Fibroblast of lung (primary cell): ENCODE data around the gene HEBP2. TPM values are rescaled to one million over a fixed set of nuclear protein-coding genes. Genes with fewer than 3 reads are reported as not detected.

Source experiments
- DNase-seq, 2 donors: peaks; one replicate each; pipeline versions ENCODE4 v3.0.0 to v3.0.0-alpha.2; 2010; ENCODE audit warnings: low read depth in 2 of 2
- H2AFZ ChIP-seq: 2 replicates; pipeline ENCODE4 v1.5.1; 2012; ENCODE audit warnings: low read length, control low read depth, inconsistent platforms
- H3K27ac ChIP-seq: 2 replicates; pipeline ENCODE4 v1.5.1; 2011; ENCODE audit warnings: low read length, control low read depth; ENCODE audit not compliant: insufficient read depth
- H3K27me3 ChIP-seq: 2 replicates; pipeline ENCODE4 v1.5.1; 2011; ENCODE audit warnings: mild to moderate bottlenecking, low read length; ENCODE audit not compliant: control insufficient read depth, insufficient read depth
- H3K36me3 ChIP-seq: 2 replicates; pipeline ENCODE4 v1.5.1; 2011; ENCODE audit warnings: low read length; ENCODE audit not compliant: control insufficient read depth, insufficient read depth
- H3K4me1 ChIP-seq: 2 replicates; pipeline ENCODE4 v1.5.1; 2011; ENCODE audit warnings: low read length; ENCODE audit not compliant: control insufficient read depth, insufficient read depth; ENCODE audit errors: extremely low read depth
- H3K4me2 ChIP-seq: 2 replicates; pipeline ENCODE4 v1.5.1; 2011; ENCODE audit warnings: low read length, control low read depth; ENCODE audit not compliant: insufficient read depth; ENCODE audit errors: extremely low read depth
- H3K4me3 ChIP-seq, 4 experiments: fragments of 200-600 bp in 1 of 4; sonication (generic) in 1 of 4; replicated peaks in 1 of 4; 2 replicates each; pipeline ENCODE4 v1.5.1; 2011 to 2016; ENCODE audit warnings: low read length in 4 of 4, low read depth in 3 of 4, mild to moderate bottlenecking in 3 of 4, control low read depth in 2 of 4, inconsistent platforms in 1 of 4, mixed read lengths in 1 of 4; ENCODE audit not compliant: insufficient read depth in 1 of 4; ENCODE audit errors: control extremely low read depth in 1 of 4
- H3K79me2 ChIP-seq: 2 replicates; pipeline ENCODE4 v1.5.1; 2012; ENCODE audit warnings: mild to moderate bottlenecking, low read length, inconsistent platforms; ENCODE audit not compliant: control insufficient read depth, insufficient read depth
- H3K9ac ChIP-seq: 2 replicates; pipeline ENCODE4 v1.5.1; 2011; ENCODE audit warnings: mild to moderate bottlenecking, low read length, control low read depth; ENCODE audit not compliant: insufficient read depth
- H3K9me3 ChIP-seq: 2 replicates; pipeline ENCODE4 v1.5.1; 2012; ENCODE audit warnings: low read depth, low read length; ENCODE audit not compliant: control insufficient read depth, insufficient read depth
- H4K20me1 ChIP-seq: 2 replicates; pipeline ENCODE4 v1.5.1; 2011; ENCODE audit warnings: low read length; ENCODE audit not compliant: control insufficient read depth, insufficient read depth; ENCODE audit errors: extremely low read depth
- CTCF ChIP-seq, 2 donors: IDR thresholded peaks in 1 of 2; conservative IDR thresholded peaks in 1 of 2; 1 replicate in 1 of 2; 2 replicates in 1 of 2; pipeline ENCODE4 v1.5.1; 2011 to 2012; ENCODE audit warnings: low read length in 2 of 2, control low read depth in 1 of 2, inconsistent platforms in 1 of 2, low read depth in 1 of 2, mild to moderate bottlenecking in 1 of 2
- EZH2 ChIP-seq: IDR thresholded peaks from 2 replicates; pipeline ENCODE4 v1.5.1; 2012; ENCODE audit warnings: low read length, control low read depth, mild to moderate bottlenecking; ENCODE audit errors: missing control alignments
- polyA plus RNA-seq, 2 donors: library from polyadenylated mRNA; depleted of rRNA in 1 of 2; stranded (reverse) in 1 of 2; unstranded in 1 of 2; fragments of >200 nt; gene quantifications; 2 replicates each; pipeline ENCODE4 v1.2.1, GENCODE V29; 2011 to 2012; ENCODE audit warnings: missing spikeins in 1 of 2
- total RNA-seq: library from RNA; depleted of rRNA; stranded (reverse); fragments of >200 nt; gene quantifications from 2 replicates; pipeline ENCODE4 v1.2.1, GENCODE V29; 2014

Gene HEBP2
- total and polyA plus RNA-seq, 2 donors (not counting 1 experiment from before 2014, with no cell fraction given) = 21.5 to 30.0 TPM

DNA sequence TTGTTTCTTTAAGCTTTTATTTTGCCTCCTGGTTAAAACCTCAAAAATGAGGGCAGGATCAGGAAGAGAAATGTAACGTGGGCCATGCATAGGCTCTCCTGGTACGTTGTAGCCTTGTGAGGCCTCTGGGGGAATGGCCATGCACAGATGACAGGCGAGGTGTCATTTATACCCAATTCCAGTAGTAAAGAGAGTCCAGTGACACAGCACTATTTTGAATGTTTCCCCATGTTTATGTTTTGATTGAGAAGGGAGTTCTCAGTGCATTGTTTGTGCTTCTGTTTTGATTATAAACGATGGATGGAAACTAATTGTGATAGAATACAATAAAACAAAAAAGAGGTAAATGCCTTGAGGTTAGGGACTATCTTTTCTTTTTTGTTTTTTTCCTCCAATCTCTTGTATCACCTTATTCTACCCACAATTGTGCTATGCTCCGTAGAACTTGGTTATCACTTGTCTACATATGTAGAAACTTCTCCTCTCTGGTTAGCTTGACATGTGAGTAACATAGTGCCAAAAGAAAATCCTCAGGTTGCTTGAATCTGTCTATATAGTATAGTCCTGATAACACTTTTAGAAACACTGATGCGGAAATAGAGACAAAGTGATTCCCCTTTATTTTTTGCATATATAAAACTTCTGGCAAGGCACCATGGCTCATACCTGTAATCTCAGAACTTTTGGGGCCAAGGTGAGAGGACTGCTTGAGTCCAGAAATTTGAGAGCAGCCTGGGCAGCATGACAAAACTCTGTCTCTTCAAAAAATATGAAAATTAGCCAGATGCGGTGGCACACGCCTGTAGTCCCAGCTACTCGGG lies 33.2 kb upstream of the HEBP2 start:
- H3K79me2 ChIP-seq = no peaks in the 10 kb centered on the region
- H3K27me3 ChIP-seq = no peaks in the 10 kb centered on the region
- no peak for DNase-seq
- H3K4me3 ChIP-seq = no peak overlapping the region
- no peak overlapping the region for H3K27ac ChIP-seq
- TF ChIP-seq EZH2 = no peak
- no peak for TF ChIP-seq CTCF (conservative IDR thresholded peaks at IDR 0.05 in 1 of 2, IDR thresholded peaks at IDR 0.05 in 1 of 2; ENCODE audit: low read depth in 1 of 2, low read length in 2 of 2)
- no peaks in the 10 kb centered on the region for H4K20me1 ChIP-seq
- H3K36me3 ChIP-seq = no peaks in the 10 kb centered on the region
- no peak overlapping the region for H2AFZ ChIP-seq
- no peak overlapping the region for H3K9ac ChIP-seq
- no peak overlapping the region for H3K4me2 ChIP-seq
- no peaks in the 10 kb centered on the region for H3K4me1 ChIP-seq
- no peaks in the 10 kb centered on the region for H3K9me3 ChIP-seq

GRCh38 chr6:138371452-138371711 lies 32.6 kb upstream of the HEBP2 start:
- DNase-seq = no peak
- Histone ChIP-seq H3K27me3 (no peaks in the 10 kb centered on the region), H3K4me2 (no peak overlapping the region), H4K20me1 (no peaks in the 10 kb centered on the region), H3K4me1 (no peaks in the 10 kb centered on the region), H3K4me3 (no peak overlapping the region), H3K27ac (no peak overlapping the region), H3K9ac (no peak overlapping the region), H2AFZ (no peak overlapping the region), H3K79me2 (no peaks in the 10 kb centered on the region), H3K36me3 (no peaks in the 10 kb centered on the region), H3K9me3 (no peaks in the 10 kb centered on the region)
- no peak for TF ChIP-seq CTCF (conservative IDR thresholded peaks at IDR 0.05 in 1 of 2, IDR thresholded peaks at IDR 0.05 in 1 of 2; ENCODE audit: low read depth in 1 of 2, low read length in 2 of 2)
- TF ChIP-seq EZH2 = no peak

DNA sequence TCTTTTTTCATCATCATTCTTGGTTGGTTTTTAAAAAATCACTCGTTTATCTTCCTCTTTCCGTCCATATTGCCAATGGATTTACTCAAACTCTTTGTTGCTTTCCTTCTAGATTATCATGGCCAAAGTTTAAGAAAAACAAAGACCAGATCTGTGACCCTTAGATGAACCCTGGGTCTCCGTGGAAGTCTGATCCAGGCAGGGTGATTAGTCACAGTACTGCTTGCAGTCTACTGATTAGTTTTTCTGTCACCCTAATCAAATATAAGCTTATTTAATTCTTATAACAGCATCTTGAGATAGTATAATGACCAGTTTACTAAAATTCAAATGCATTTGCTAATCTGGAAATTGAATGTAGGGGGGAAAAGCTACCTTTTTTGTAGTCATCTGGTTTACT lies 32.3 kb upstream of the HEBP2 start:
- DNase-seq = peak in 1 of 2 donors; percentile 49
- Histone ChIP-seq H3K79me2 (no peaks in the 10 kb centered on the region), H3K4me3 (no peak overlapping the region), H3K4me1 (no peaks in the 10 kb centered on the region), H4K20me1 (no peaks in the 10 kb centered on the region), H3K4me2 (no peak overlapping the region), H3K27me3 (no peaks in the 10 kb centered on the region), H3K9ac (no peak overlapping the region), H3K9me3 (no peaks in the 10 kb centered on the region), H2AFZ (no peak overlapping the region), H3K27ac (no peak overlapping the region), H3K36me3 (no peaks in the 10 kb centered on the region)
- TF ChIP-seq CTCF (conservative IDR thresholded peaks at IDR 0.05 in 1 of 2, IDR thresholded peaks at IDR 0.05 in 1 of 2; ENCODE audit: low read depth in 1 of 2, low read length in 2 of 2) (no peak), EZH2 (no peak)
